ENCODE data around the gene GYS1.
A peak's percentile ranks its signal among the peaks of the same experiment; 100 is the strongest.
"Not testable (repeated sequence)": the region's sequence is repeated elsewhere in the genome, so short reads cannot be mapped to it uniquely, and the experiment has no call there.

GYS1 gene

GRCh38 chr19:48933382-48933932, 59.7 kb downstream of the GYS1 start, which contains the start of gene DHDH:
TSS of gene DHDH (plus strand) at chr19:48933699. CDS start at chr19:48933722, 23 bp downstream.
- peak; percentile 44 to 70 (median 61) for DNase-seq

GRCh38 chr19:48928164-48929025, 64.7 kb downstream of the GYS1 start:
- no peak for DNase-seq

GRCh38 chr19:48927692-48928091, 65.4 kb downstream of the GYS1 start:
- not testable (repeated sequence) for DNase-seq

- no peak for DNase-seq
Observed at GRCh38 chr19:48926909-48927308, 66.2 kb downstream of the GYS1 start.

GRCh38 chr19:48925890-48926289, 67.2 kb downstream of the GYS1 start:
- DNase-seq = not testable (repeated sequence)

- no peak for DNase-seq
Observed at GRCh38 chr19:48925240-48925843, 67.8 kb downstream of the GYS1 start.

GRCh38 chr19:48922548-48923490, 70.3 kb downstream of the GYS1 start:
- no peak for DNase-seq

GRCh38 chr19:48921721-48922500, 71.2 kb downstream of the GYS1 start:
- no peak for DNase-seq

- DNase-seq = no peak
Observed at GRCh38 chr19:48920949-48921348, 72.2 kb downstream of the GYS1 start.

GRCh38 chr19:48919271-48919670, 73.8 kb downstream of the GYS1 start:
- DNase-seq = not testable (repeated sequence)

GRCh38 chr19:48918801-48919247, 74.3 kb downstream of the GYS1 start:
- DNase-seq = no peak

Measured in activated CD4-positive, CD25-positive, alpha-beta regulatory T cell (primary cell).